ENCODE measurements around the gene BMP10.

The BMP10 gene

DNA sequence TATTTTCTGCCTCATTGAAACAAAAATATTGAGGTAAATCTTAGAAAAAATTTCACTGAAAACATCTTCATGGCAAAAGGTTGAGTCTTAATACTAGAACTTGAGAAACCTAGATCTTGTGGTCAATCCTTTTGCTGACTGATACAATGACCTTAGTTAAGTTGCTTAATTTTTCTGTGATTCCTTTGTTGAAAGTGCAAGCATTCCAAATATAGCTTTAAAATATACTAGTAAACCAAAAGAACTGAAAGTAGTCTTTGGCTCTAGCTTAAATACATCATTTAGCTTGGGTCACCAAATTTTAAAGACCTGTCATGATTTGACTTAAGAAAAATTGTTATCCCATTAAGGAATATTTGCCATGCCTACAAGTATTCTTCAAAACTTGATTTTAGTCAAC is 16.7 kb downstream of the BMP10 start:
- DNase-seq (ENCODE audit: low read depth in 1 of 2, low spot score in 1 of 2) = no peak

DNA sequence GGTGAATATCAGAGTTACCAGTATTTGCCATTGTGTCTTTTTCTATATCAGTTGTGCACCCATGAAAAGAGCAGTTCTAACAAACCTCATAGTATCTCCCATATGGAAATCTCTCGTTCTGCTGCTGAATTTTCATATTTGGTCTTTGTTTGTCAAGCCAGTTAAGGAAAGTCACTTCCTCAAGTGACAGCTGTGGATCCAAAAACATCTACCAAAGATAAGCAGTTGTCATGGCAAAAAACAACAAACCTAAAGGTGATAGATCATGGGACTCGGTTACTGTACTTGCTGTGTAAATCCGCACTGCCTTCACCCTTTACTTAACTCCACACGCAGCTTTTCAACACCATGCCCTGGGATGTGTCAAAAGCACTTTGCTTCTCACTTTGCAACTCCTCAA is 17.3 kb downstream of the BMP10 start:
- DNase-seq (ENCODE audit: low read depth in 1 of 2, low spot score in 1 of 2) = no peak

DNA sequence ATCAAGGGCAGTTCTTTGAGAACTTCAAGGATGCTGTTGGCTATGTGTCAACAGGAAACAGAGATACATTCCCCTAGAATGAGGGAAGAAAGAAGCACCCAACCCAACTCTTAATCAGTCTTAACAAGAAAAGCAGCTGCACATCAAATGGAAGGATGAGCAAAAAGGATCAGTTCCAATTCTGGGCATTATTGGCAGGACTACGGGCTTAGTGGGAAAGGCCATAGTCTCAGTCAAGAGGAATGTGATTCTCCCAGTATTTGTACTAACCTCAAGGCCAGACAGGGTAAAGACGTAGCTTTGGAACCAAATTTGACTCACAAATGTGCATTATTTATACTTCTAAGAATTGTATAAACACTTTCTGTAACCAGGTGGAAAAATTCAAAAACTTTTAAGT is 18.2 kb downstream of the BMP10 start:
- DNase-seq (ENCODE audit: low read depth in 1 of 2, low spot score in 1 of 2) = no peak

- DNase-seq (ENCODE audit: low read depth in 1 of 2, low spot score in 1 of 2) = no peak
These were observed 20.7 kb downstream of the BMP10 start for GRCh38 chr2:68850524-68850923.

DNA sequence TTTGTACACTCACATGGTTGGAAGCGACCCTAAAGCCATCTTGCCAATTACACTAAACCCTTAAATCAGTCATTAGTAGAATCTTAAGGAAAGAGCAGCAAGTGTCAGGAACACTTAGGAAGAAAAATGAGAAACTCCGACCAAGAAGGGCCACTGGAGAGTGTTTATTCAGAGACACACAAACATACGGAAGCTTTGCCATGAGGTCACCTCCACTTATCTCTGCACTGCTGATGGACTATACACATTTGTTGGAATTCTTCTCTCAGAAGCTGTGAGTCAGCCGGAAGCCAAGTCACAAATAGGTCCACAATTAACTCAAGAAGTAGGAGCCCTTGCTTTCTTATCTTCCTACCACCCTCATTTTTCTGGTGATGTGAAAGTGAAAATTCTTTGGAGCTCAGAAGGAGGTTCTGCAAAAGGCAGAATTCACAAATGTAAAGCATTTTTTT is 21.6 kb downstream of the BMP10 start:
- DNase-seq (ENCODE audit: low read depth in 1 of 2, low spot score in 1 of 2) = no peak

DNA sequence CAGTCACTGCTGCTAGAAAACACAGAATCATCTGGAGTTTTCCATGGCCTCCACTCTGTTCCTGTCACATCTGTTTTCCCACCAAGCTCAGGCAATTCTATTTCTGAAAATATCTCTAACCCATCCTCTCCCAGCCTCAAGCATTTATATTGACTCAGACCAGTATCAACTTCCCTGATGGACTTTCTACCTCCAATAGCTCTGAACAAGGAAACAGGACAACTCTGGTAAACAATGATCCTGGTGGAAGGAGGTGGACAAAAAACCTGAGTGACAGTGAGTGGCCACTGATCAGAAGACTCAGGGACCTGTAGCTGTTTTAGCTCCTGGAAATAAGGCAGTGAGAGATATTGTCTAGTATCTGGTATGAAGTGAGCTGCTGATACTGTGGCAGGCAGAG is 23.4 kb downstream of the BMP10 start:
- no peak for DNase-seq (ENCODE audit: low read depth in 1 of 2, low spot score in 1 of 2)

- DNase-seq (ENCODE audit: low read depth in 1 of 2, low spot score in 1 of 2) = no peak
These were observed 25.1 kb downstream of the BMP10 start for GRCh38 chr2:68846091-68846490.

GRCh38 chr2:68845043-68845442 is 26.2 kb downstream of the BMP10 start:
- DNase-seq (ENCODE audit: low read depth in 1 of 2, low spot score in 1 of 2) = no peak

- DNase-seq (ENCODE audit: low read depth in 1 of 2, low spot score in 1 of 2) = no peak
These were observed 31.9 kb downstream of the BMP10 start for GRCh38 chr2:68839260-68839833.

GRCh38 chr2:68838641-68839040 is 32.6 kb downstream of the BMP10 start:
- DNase-seq (ENCODE audit: low read depth in 1 of 2, low spot score in 1 of 2) = no peak

GRCh38 chr2:68837861-68838341 is 33.3 kb downstream of the BMP10 start:
- no peak for DNase-seq (ENCODE audit: low read depth in 1 of 2, low spot score in 1 of 2)

- peak; percentile 31 to 50 for DNase-seq (ENCODE audit: low read depth in 1 of 2, low spot score in 1 of 2)
These were observed 33.9 kb downstream of the BMP10 start for GRCh38 chr2:68837164-68837860.

GRCh38 chr2:68835621-68836020 is 35.6 kb downstream of the BMP10 start:
- DNase-seq (ENCODE audit: low read depth in 1 of 2, low spot score in 1 of 2) = no peak

DNA sequence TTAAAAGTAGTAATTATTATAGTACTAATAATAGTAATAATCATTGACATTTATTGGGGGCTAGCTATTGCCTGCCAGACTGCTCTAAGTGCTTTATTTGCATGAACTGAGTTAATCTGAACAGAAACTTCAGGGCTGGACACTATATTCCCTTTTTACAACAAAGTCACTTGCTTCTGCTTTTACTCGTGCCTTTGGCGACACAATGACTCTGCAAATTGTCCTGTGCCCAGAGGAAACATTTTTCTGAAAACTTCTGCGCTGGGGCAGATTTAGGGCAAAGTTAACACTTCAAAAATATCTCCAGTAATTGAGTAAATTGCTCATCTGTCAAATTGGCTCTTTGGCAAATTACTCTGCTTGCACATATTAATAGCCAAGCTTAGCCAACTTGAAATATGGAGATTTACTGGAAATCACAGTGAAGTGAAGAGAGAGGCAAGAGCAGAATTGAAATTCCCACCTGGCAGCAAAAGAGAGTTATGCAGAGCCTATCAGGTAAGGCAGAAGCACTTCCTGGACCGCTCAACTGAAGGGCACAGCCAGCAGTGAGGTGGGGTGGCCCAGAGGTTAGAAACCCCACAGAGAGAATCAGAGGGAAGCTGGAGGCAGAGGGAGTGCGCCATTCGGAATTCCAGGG is 36.3 kb downstream of the BMP10 start:
- no peak for DNase-seq (ENCODE audit: low read depth in 1 of 2, low spot score in 1 of 2)

- DNase-seq (ENCODE audit: low read depth in 1 of 2, low spot score in 1 of 2) = no peak
These were observed 38.0 kb downstream of the BMP10 start for GRCh38 chr2:68833162-68833561.

GRCh38 chr2:68832233-68832869 is 38.8 kb downstream of the BMP10 start:
- peak in 1 of 2 donors; percentile 6 for DNase-seq (ENCODE audit: low read depth in 1 of 2, low spot score in 1 of 2)

DNA sequence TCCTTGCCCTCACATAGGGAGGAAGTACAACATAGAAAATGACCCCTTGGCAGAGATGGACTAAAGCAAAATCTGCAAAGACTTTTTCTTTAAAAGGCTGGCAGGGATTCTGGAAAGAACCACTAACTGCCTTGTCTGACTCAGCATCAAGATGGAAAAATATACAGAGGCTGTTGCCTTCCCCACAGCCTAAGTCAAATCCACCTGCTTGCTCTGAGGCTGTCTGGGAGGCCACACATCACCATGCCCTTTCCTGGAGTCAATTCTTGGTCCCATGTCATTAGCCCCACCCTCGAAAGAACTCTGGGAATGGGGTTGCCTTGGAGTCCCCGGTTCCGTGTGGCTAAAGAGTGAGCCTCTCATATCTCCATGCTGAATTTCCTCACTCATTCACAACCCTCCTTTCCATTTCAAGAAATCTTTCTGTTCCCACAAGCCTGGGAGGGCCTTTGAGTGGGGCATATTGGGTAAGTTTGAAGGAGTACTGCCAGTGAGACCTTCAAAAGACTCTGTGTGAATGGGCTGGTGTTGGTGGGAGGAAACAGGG is 39.4 kb downstream of the BMP10 start:
- DNase-seq (ENCODE audit: low read depth in 1 of 2, low spot score in 1 of 2) = no peak

- DNase-seq (ENCODE audit: low read depth in 1 of 2, low spot score in 1 of 2) = no peak
These were observed 41.4 kb downstream of the BMP10 start for GRCh38 chr2:68829749-68830148.

GRCh38 chr2:68828887-68829708 is 42.1 kb downstream of the BMP10 start:
- DNase-seq (ENCODE audit: low read depth in 1 of 2, low spot score in 1 of 2) = peak; percentile 26 to 40

DNA sequence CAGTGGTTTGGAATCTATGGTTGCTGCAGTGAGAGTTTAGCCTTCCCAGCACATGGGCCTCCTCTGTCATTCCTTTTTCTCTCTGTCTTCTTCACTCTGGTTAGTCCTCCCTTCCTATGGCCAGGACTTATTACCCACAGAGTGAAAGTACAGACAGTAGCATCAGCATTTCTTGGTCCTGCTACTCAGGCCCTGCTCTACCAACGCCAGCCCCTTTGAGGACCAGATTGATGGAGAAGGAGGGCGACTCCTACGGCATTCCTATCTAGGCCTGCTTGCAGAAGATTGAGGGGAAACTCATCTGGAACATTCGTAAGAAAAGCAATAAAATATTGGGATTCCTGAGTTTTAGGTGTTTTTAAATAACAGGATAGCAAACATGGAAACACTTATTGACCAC is 43.5 kb downstream of the BMP10 start:
- DNase-seq (ENCODE audit: low read depth in 1 of 2, low spot score in 1 of 2) = no peak

- no peak for DNase-seq (ENCODE audit: low read depth in 1 of 2, low spot score in 1 of 2)
These were observed 45.3 kb downstream of the BMP10 start for GRCh38 chr2:68825866-68826265.
